ENCODE results near the gene RASGRP4. TPM values are rescaled to one million over a fixed set of nuclear protein-coding genes. Genes with fewer than 3 reads are reported as not detected.

RASGRP4 gene
- total RNA-seq, 1 experiment from 2014 or later: not detected

Other genes with a start within 250 kb of the RASGRP4 start
- gene DPF1, start 202.0 kb downstream of the RASGRP4 start, total RNA-seq (2021): 0.81 and 1.1 TPM in 2 replicates
- not detected in 2 replicates for gene PPP1R14A, start 169.8 kb downstream of the RASGRP4 start, total RNA-seq (2021)
- 1,019 and 1,161 TPM in 2 replicates for gene SPINT2, start 161.6 kb downstream of the RASGRP4 start, total RNA-seq (2021)
- 100 and 150 TPM in 2 replicates for gene C19orf33, start 122.0 kb downstream of the RASGRP4 start, total RNA-seq (2021)
- gene YIF1B, start 110.3 kb downstream of the RASGRP4 start, total RNA-seq (2021): 33.6 and 39.8 TPM in 2 replicates
- gene KCNK6, start 106.4 kb downstream of the RASGRP4 start, total RNA-seq (2021): 6.1 and 9.3 TPM in 2 replicates
- gene CATSPERG, start 90.4 kb downstream of the RASGRP4 start, total RNA-seq (2021): 11.7 and 12.4 TPM in 2 replicates
- gene PSMD8, start 51.6 kb downstream of the RASGRP4 start, total RNA-seq (2021): 141 and 222 TPM in 2 replicates
- 1.0 and 2.1 TPM in 2 replicates for gene GGN, start 38.2 kb downstream of the RASGRP4 start, total RNA-seq (2021)
- gene SPRED3, start 37.5 kb downstream of the RASGRP4 start, total RNA-seq (2021): 4.7 and 5.4 TPM in 2 replicates
- gene FAM98C, start 23.1 kb downstream of the RASGRP4 start, total RNA-seq (2021): 15.8 and 19.5 TPM in 2 replicates
- gene RYR1, start 7.5 kb upstream of the RASGRP4 start, total RNA-seq (2021): 1.0 and 1.5 TPM in 2 replicates
- 3.5 and 6.8 TPM in 2 replicates for gene MAP4K1, start 191.7 kb upstream of the RASGRP4 start, total RNA-seq (2021)
- 230 and 292 TPM in 2 replicates for gene EIF3K, start 193.0 kb upstream of the RASGRP4 start, total RNA-seq (2021)
- 1,066 and 1,233 TPM in 2 replicates for gene ACTN4, start 221.4 kb upstream of the RASGRP4 start, total RNA-seq (2021)